Suppressor macrophage treated with lipopolysaccharide for 4 hours (primary cell): Measurements from ENCODE around the gene FCHO1.
A peak's percentile ranks its signal among the peaks of the same experiment; 100 is the strongest.

Experiments used
- DNase-seq: peaks from one replicate; pipeline ENCODE4 v3.0.0-alpha.2; 2020

Gene FCHO1

GRCh38 chr19:17832443-17833208, 81.3 kb downstream of the FCHO1 start:
- no peak for DNase-seq

GRCh38 chr19:17834350-17835181, 83.3 kb downstream of the FCHO1 start:
- DNase-seq: no peak

GRCh38 chr19:17835182-17836006, 84.1 kb downstream of the FCHO1 start:
- DNase-seq: peak; percentile 11

DNA sequence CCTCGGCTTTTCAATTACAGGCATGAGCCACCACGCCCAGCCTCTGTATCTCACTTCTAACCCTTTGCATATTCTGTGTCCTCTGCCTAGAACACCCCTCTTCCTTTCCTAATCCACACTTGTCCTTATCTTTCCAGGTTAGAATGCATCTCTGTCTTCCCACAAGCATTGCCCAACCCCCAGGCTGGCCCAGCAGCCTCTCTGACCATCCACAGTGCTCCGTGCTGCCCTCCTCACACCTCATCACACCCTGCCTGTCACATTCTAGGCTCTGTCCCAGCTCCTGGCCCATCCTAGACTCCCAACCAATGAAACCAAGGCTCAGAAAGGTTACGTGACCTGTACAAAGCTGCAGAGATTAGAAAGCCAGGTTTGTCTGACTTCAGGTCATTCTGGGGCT, 85.3 kb downstream of the FCHO1 start:
- DNase-seq: no peak

- no peak for DNase-seq
Measured at GRCh38 chr19:17837972-17838371, 86.7 kb downstream of the FCHO1 start.
